HG03196 (cell line): ENCODE results near the gene MYPN.
"Not testable (repeated sequence)": the region's sequence is repeated elsewhere in the genome, so short reads cannot be mapped to it uniquely, and the experiment has no call there.

Experiments used
- ATAC-seq: cut with Tn5 transposase; IDR thresholded peaks from one replicate; pipeline ENCODE4 v1.9.1; 2021; ENCODE audit not compliant: unreplicated experiment

The MYPN gene

GRCh38 chr10:68224810-68225209 is 115.5 kb downstream of the MYPN start:
- no peak for ATAC-seq

GRCh38 chr10:68230268-68230667 is 121.0 kb downstream of the MYPN start:
- no peak for ATAC-seq

GRCh38 chr10:68231106-68231816 is 122.0 kb downstream of the MYPN start:
- peak; percentile 89 for ATAC-seq

GRCh38 chr10:68231817-68232251 is 122.5 kb downstream of the MYPN start, which contains the start of gene ATOH7:
Gene ATOH7, minus strand, starts transcription at chr10:68232113. Its CDS starts 436 bp downstream, at chr10:68231677.
- ATAC-seq = no peak

- no peak for ATAC-seq
These were observed 123.8 kb downstream of the MYPN start for GRCh38 chr10:68233046-68233445.

GRCh38 chr10:68235111-68235510 is 125.8 kb downstream of the MYPN start:
- ATAC-seq = no peak

DNA sequence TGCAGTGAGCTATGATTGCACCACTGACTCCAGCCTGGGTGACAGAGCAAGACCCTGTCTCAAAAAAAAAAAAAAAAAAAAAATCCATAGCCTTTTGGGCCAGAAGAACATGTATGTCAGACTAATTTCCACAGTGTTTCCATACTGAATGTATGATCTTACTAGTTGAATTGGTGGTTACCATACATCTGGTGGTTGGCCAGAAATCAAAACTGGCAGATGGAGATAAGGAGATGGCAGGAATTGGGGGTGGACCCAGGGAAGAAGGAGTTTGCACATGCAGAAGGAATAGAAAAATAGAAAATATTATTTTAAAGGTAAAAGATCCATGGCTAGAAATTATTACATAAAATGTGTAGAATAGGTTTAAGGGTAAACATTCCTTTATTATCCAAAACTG is 126.3 kb downstream of the MYPN start:
- no peak for ATAC-seq

- no peak for ATAC-seq
These were observed 127.9 kb downstream of the MYPN start for GRCh38 chr10:68237173-68237572.

DNA sequence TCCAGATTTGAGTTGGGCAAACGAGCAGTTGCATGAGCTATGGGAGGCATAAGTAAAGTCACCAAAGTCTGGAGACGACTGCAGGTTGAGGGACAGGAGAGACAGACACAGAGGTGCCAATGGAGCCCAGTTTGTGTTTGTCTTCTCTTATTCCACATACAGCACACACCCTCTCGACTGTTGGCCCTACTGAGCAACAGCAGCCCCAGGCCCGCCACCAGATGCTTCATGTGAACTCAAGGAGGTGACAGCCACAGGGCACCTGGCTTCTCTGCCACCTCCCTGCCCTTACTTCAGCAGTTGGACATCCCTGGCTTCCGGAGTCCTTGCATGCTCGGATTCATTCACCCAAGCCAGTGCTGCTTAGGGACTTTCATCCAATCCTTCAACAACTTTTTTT is 129.1 kb downstream of the MYPN start:
- ATAC-seq = no peak

DNA sequence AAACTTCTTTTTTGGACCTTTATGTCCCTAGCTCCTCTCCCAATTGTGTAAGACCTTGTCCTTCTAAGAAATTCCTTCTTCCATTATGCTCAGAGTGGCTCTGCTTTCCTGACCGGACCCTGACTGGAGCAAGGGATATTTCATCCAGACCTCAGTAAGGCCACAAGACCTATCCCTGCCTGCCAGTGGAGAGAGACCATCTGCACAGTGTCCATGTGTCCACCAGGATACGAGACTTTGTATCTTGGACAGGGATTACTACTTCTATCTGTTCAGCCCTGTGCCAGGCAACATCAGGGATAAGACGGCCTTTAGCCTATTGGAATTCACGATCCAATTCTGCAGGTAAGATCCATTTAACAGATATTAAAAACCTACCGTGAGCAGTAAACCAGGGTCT is 129.8 kb downstream of the MYPN start:
- ATAC-seq = no peak

DNA sequence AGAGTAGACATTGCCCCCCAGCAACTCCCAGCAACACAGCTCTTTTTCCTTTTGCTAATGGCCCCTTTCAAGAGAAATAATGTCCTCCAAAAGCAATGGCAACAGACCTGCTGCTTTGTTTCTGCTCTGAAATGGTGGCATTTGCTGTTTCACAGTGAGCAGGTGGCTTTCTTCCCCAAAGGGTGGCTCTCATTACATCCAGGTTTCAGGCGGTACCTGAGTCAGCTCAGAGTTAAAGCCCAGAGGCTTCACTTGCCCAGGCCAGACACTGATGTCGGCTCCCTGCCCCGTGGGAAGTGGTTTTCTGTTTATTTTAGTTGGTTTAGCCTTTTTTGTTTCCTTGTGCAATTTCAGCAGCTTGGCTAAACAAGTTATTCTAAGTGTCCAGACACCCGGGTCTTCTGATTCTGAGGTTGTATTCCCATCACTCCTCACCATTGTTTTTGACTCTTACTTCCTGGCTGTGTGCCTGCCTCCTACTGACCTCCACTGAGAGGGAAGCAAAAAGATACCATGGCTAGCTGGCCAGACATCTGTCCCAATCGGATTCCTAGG is 130.4 kb downstream of the MYPN start:
- ATAC-seq = no peak

- no peak for ATAC-seq
These were observed 132.8 kb downstream of the MYPN start for GRCh38 chr10:68242051-68242450.

DNA sequence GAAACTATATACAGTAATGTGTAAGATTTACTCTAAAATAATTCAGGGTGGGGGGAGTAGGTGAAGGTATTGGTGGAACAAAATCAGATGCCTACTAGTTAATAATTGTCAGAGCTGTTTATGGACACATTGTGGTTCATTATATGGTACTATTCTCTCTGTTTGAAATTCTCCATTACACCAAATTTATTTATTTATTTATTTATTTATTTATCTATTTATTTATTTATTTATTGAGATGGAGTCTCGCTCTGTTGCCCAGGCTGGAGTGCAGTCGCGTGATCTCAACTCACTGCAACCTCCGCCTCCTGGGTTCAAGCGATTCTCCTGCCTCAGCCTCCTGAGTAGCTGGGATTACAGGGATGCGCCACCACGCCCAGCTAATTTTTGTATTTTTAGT is 137.1 kb downstream of the MYPN start:
- ATAC-seq = not testable (repeated sequence)

DNA sequence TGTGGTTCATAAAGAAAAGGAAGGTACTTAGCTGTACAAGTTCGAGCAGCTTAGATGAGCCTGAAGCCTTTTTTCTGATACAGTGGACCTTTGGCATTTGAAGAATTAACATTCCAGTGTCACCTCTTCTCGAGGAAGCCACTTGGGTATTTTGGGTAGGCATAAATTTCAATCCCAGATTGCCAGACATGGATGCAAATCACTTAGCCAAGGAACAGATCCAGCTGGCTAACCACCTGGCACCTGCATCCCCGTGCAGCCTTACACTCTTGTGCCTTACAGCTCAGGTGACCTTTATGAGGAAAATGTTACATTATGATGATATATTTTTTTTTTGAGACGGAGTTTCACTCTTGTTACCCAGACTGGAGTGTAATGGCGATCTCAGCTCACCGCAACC is 138.6 kb downstream of the MYPN start:
- no peak for ATAC-seq

GRCh38 chr10:68249297-68249696 is 140.0 kb downstream of the MYPN start:
- no peak for ATAC-seq

DNA sequence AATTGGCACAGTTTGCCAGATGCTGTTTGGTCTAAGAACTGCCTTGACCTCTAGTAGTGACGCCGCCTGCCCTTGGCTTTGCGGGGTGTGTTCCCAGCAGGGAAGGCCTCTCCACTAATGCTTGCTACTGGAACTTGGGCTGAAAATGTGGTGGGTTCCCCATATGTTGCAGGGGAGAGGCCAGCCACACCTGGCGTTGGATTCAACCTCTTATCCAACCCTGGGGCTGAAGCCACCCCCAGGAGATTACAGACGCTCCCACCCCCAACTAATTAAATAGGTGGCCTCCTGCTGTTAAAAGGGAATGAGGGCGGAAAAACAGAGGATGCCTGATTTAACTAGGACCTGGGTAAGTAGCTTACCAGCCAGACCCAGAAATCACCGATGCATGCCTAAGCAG is 141.9 kb downstream of the MYPN start:
- no peak for ATAC-seq

DNA sequence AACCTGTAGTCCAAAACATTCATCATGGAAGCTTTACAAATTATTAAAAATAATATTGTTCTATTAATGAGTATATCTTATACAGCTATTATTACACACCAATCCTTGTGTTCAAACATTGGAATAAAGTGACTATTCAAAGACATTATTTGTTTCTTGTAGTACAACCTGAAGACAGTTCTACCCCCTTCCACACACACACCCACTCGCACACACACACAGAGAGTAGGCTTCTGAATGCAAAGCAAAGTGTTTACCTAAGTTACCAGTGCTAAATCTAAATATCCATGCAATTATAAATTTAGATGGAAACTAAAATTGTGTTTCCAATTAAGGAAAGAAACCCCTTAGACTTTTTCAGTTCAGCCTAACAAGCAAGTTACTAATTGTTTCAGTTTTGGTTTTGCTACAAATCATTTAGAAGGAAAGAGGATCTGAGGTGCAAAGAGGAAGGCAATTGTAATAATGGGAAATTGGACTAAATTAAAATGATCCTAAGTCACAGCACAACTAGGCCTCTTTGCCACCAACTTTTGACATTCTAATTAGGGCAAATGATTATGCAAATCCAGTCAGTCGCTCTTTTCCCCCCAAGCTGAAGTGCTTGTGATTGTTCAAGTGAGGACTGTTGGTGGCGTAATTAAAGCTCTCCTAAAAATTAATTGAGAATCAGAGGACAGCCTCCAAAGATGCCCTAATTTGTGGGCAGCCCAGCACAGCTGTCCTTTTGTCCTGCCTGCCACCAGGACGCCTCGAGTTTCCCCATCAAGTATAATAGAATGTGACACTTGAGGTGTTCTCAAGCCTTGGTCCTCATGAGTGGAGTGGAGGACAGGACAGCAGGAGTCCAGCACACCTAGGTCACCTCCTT is 142.6 kb downstream of the MYPN start:
- ATAC-seq = no peak

GRCh38 chr10:68253346-68253745 is 144.1 kb downstream of the MYPN start:
- ATAC-seq = no peak

- ATAC-seq = no peak
These were observed 152.0 kb downstream of the MYPN start for GRCh38 chr10:68261132-68261856.
